ENCODE data around the gene SERINC5.

DNA sequence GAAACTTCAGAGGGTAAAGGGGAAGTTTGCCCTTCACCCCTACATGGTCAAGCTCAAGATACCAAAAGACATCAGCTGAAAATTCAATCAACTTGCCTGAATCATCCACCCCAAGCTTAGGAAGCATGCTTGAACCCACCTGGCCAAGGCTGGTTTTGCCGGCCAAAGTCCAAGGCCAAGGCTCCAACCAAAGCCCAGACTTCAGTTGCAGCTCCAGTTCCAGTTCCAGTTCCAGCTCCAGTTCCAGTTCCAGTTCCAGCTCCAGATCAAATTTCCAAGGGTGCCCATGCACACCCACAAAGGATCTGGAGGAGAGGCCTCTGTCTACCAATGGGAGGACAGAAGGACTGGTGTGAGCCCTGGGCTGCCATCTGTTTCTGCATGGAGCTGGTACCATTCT, 4.6 kb upstream of the SERINC5 start:
- TF ChIP-seq EZH2 (IDR thresholded peaks at IDR 0.05; ENCODE audit: insufficient read depth, poor library complexity, severe bottlenecking) (no peak), EZH2phosphoT487 (IDR thresholded peaks at IDR 0.05; ENCODE audit: insufficient read depth, low read depth) (no peak)
